Measurements from ENCODE around the gene CHD8. TPM values are rescaled to one million over a fixed set of nuclear protein-coding genes. Genes with fewer than 3 reads are reported as not detected.

CHD8 gene
- total and polyA plus RNA-seq, 10 of the 15 experiments (the other 5 are each of a cell fraction or from before 2014, with no cell fraction given): 20.2 to 79.5 (median 35.5) TPM

GRCh38 chr14:21455592-21455911 lies 371 bp downstream of the CHD8 start:
- BruUV-seq (replicated peaks): no TSS peak
- H3K27ac ChIP-seq (ENCODE audit: control insufficient read depth, insufficient read depth): peak overlapping the region; percentile 94
- peak overlapping the region; percentile 70 for H3K4me2 ChIP-seq (ENCODE audit: control insufficient read depth, insufficient read depth)
- no peaks in the 10 kb centered on the region for H4K20me1 ChIP-seq (ENCODE audit: control insufficient read depth, insufficient read depth)
- peak overlapping the region; percentile 97 for H3K4me3 ChIP-seq
- WGBS (ENCODE audit: insufficient coverage, insufficient replicate concordance, low lambda C conversion rate, missing lambda C conversion rate): 0% methylated on average over 17 of the region's 17 CpGs
- no peaks in the 10 kb centered on the region for H3K27me3 ChIP-seq (replicated peaks in 1 of 2; ENCODE audit: control insufficient read depth in 2 of 2, insufficient read depth in 2 of 2, low read length in 1 of 2)
- ATAC-seq (peak; percentile 51), FAIRE-seq (no peak), DNase-seq (ENCODE audit: low read depth, low spot score) (no peak)
- H2AFZ ChIP-seq (ENCODE audit: control insufficient read depth, low read depth, low read length): peak overlapping the region; percentile 81
- ChIA-PET SMC1A (ENCODE audit: uncharacterized antibody, unreplicated experiment) (interaction anchor here (0.9 to 2.6 kb wide), 15 partner anchors 9 to 181 kb away, joined by 3 to 23 read pairs (median 5); no protein-coding TSS in a partner anchor), POLR2A (interaction anchor here (1.0 to 7.3 kb wide), 6 partner anchors 10 to 73 kb away, joined by 4 to 82 read pairs (median 6); partner anchors contain the start of genes METTL3 and RAB2B), CTCF (interaction anchor here (0.8 to 3.3 kb wide), 23 partner anchors 9 to 216 kb away, joined by 3 to 38 read pairs (median 4); partner anchors contain the start of genes RAB2B, SUPT16H and TOX4), RAD21 (ENCODE audit: unreplicated experiment) (interaction anchor here (1.0 to 3.2 kb wide), 14 partner anchors 11 to 351 kb away, joined by 3 to 46 read pairs (median 6); partner anchors contain the start of genes METTL3, RAB2B, SUPT16H and TOX4)
- intact Hi-C loops (cut with micrococcal nuclease; ENCODE audit: unreplicated experiment) (no loop called here), in situ Hi-C loops (cut with MboI) (no loop called here)
- peak overlapping the region; percentile 94 for H3K9ac ChIP-seq (ENCODE audit: control insufficient read depth, insufficient read depth, low read length)
- no peaks in the 10 kb centered on the region; a peak in 2 of 4 replicates for H3K36me3 ChIP-seq (ENCODE audit: control insufficient read depth in 2 of 2, insufficient read depth in 2 of 2, low read length in 1 of 2)
- TF ChIP-seq BCL3 (IDR thresholded peaks at IDR 0.05; ENCODE audit: borderline replicate concordance, insufficient read depth, low read depth, low read length, poor library complexity, severe bottlenecking) (peak; percentile 5), CEBPB (IDR thresholded peaks at IDR 0.05; ENCODE audit: borderline replicate concordance in 1 of 2, low read depth in 2 of 2, low read length in 2 of 2) (no peak)
- no peaks in the 10 kb centered on the region for H3K9me3 ChIP-seq (replicated peaks; ENCODE audit: control insufficient read depth, insufficient read depth, low read length)
- peaks cover 49% of the 10 kb centered on the region for H3K79me2 ChIP-seq (ENCODE audit: control insufficient read depth, insufficient read depth, low read length)
- peaks cover 7% of the 10 kb centered on the region for H3K4me1 ChIP-seq (ENCODE audit: control insufficient read depth, insufficient read depth, low read length)

Measured in GM12878 (cell line).